Activated T-cell treated with anti-CD3 and anti-CD28 coated beads, Interleukin-2, amount 50 U/mL, for 24 hours (primary cell): ENCODE data around the gene AAK1.
"Not testable (repeated sequence)": the region's sequence is repeated elsewhere in the genome, so short reads cannot be mapped to it uniquely, and the experiment has no call there.

Experiments
- DNase-seq: peaks from one replicate; pipeline ENCODE4 v3.0.0-alpha.2; 2020
- H3K27ac Mint-ChIP-seq: 2 replicates; pipeline ENCODE4 v1.8.0; 2020; ENCODE audit warnings: mild to moderate bottlenecking, mixed read lengths
- H3K27me3 Mint-ChIP-seq: 2 replicates; pipeline ENCODE4 v1.8.0; 2020; ENCODE audit warnings: mixed read lengths
- H3K36me3 Mint-ChIP-seq: 2 replicates; pipeline ENCODE4 v1.8.0; 2020; ENCODE audit warnings: low read depth, mixed read lengths
- H3K4me1 Mint-ChIP-seq: 2 replicates; pipeline ENCODE4 v1.8.0; 2020; ENCODE audit warnings: low read depth, mixed read lengths
- H3K4me3 Mint-ChIP-seq: 2 replicates; pipeline ENCODE4 v1.8.0; 2020; ENCODE audit warnings: mild to moderate bottlenecking, moderate library complexity, mixed read lengths
- H3K9me3 Mint-ChIP-seq: 2 replicates; pipeline ENCODE4 v1.8.0; 2020; ENCODE audit warnings: mixed read lengths

AAK1 gene

GRCh38 chr2:69669666-69670065, 26.1 kb upstream of the AAK1 start:
- Mint-ChIP-seq H3K4me1 (peaks cover 27% of the 10 kb centered on the region), H3K9me3 (peaks cover under 1% of the 10 kb centered on the region), H3K36me3 (no peaks in the 10 kb centered on the region), H3K4me3 (no peak overlapping the region), H3K27me3 (no peaks in the 10 kb centered on the region), H3K27ac (no peak overlapping the region)
- no peak for DNase-seq

GRCh38 chr2:69668598-69668997, 25.1 kb upstream of the AAK1 start:
- H3K27ac Mint-ChIP-seq = no peak overlapping the region

GRCh38 chr2:69667805-69668382, 24.4 kb upstream of the AAK1 start:
- no peak overlapping the region for H3K27ac Mint-ChIP-seq

More at GRCh38 chr2:69668598-69668997, 25.1 kb upstream of the AAK1 start:
- no peak for DNase-seq
- H3K9me3 Mint-ChIP-seq = peaks cover 11% of the 10 kb centered on the region
- H3K27me3 Mint-ChIP-seq = no peaks in the 10 kb centered on the region
- H3K36me3 Mint-ChIP-seq = no peaks in the 10 kb centered on the region
- H3K4me1 Mint-ChIP-seq = peaks cover 17% of the 10 kb centered on the region
- H3K4me3 Mint-ChIP-seq = no peak overlapping the region

GRCh38 chr2:69665152-69665551, 21.6 kb upstream of the AAK1 start:
- Mint-ChIP-seq H3K36me3 (no peaks in the 10 kb centered on the region), H3K4me3 (no peak overlapping the region), H3K27ac (no peak overlapping the region), H3K9me3 (peaks cover 15% of the 10 kb centered on the region), H3K27me3 (no peaks in the 10 kb centered on the region), H3K4me1 (peaks cover 20% of the 10 kb centered on the region)
- DNase-seq = no peak

More at GRCh38 chr2:69667805-69668382, 24.4 kb upstream of the AAK1 start:
- peaks cover 17% of the 10 kb centered on the region for H3K4me1 Mint-ChIP-seq
- no peak overlapping the region for H3K4me3 Mint-ChIP-seq
- H3K9me3 Mint-ChIP-seq = peaks cover 15% of the 10 kb centered on the region
- no peaks in the 10 kb centered on the region for H3K27me3 Mint-ChIP-seq
- no peaks in the 10 kb centered on the region for H3K36me3 Mint-ChIP-seq
- no peak for DNase-seq

GRCh38 chr2:69663860-69664259, 20.3 kb upstream of the AAK1 start:
- H3K9me3 Mint-ChIP-seq = peaks cover 15% of the 10 kb centered on the region

GRCh38 chr2:69662547-69662946, 19.0 kb upstream of the AAK1 start:
- Mint-ChIP-seq H3K4me1 (peaks cover 18% of the 10 kb centered on the region), H3K9me3 (peaks cover 15% of the 10 kb centered on the region)
- H3K4me3 Mint-ChIP-seq, H3K27me3 Mint-ChIP-seq, DNase-seq, H3K36me3 Mint-ChIP-seq, H3K27ac Mint-ChIP-seq: not testable (repeated sequence)

More at GRCh38 chr2:69663860-69664259, 20.3 kb upstream of the AAK1 start:
- DNase-seq = no peak
- H3K4me1 Mint-ChIP-seq = peaks cover 22% of the 10 kb centered on the region
- H3K4me3 Mint-ChIP-seq = no peak overlapping the region
- no peak overlapping the region for H3K27ac Mint-ChIP-seq
- H3K27me3 Mint-ChIP-seq = no peaks in the 10 kb centered on the region
- no peaks in the 10 kb centered on the region for H3K36me3 Mint-ChIP-seq

GRCh38 chr2:69660637-69661036, 17.1 kb upstream of the AAK1 start:
- no peaks in the 10 kb centered on the region for H3K36me3 Mint-ChIP-seq
- no peak overlapping the region for H3K27ac Mint-ChIP-seq
- peaks cover 12% of the 10 kb centered on the region for H3K4me1 Mint-ChIP-seq

GRCh38 chr2:69659941-69660483, 16.5 kb upstream of the AAK1 start:
- Mint-ChIP-seq H3K27me3 (no peaks in the 10 kb centered on the region), H3K4me3 (no peak overlapping the region), H3K9me3 (peaks cover 15% of the 10 kb centered on the region), H3K4me1 (peaks cover 17% of the 10 kb centered on the region), H3K36me3 (no peaks in the 10 kb centered on the region), H3K27ac (no peak overlapping the region)
- DNase-seq = no peak

More at GRCh38 chr2:69660637-69661036, 17.1 kb upstream of the AAK1 start:
- no peaks in the 10 kb centered on the region for H3K27me3 Mint-ChIP-seq
- no peak for DNase-seq
- peaks cover 15% of the 10 kb centered on the region for H3K9me3 Mint-ChIP-seq
- H3K4me3 Mint-ChIP-seq = no peak overlapping the region

GRCh38 chr2:69659349-69659748, 15.8 kb upstream of the AAK1 start:
- Mint-ChIP-seq H3K4me3 (no peak overlapping the region), H3K27ac (no peak overlapping the region), H3K4me1 (peaks cover 19% of the 10 kb centered on the region), H3K36me3 (no peaks in the 10 kb centered on the region), H3K27me3 (no peaks in the 10 kb centered on the region), H3K9me3 (peaks cover 12% of the 10 kb centered on the region)
- DNase-seq = no peak

GRCh38 chr2:69652206-69652605, 8.7 kb upstream of the AAK1 start:
- no peak for DNase-seq
- Mint-ChIP-seq H3K36me3 (no peaks in the 10 kb centered on the region), H3K4me1 (peaks cover 56% of the 10 kb centered on the region), H3K27ac (peak overlapping the region; percentile 57), H3K4me3 (no peak overlapping the region), H3K9me3 (no peaks in the 10 kb centered on the region), H3K27me3 (no peaks in the 10 kb centered on the region)

- Mint-ChIP-seq H3K27ac (peak overlapping the region; percentile 99), H3K4me1 (peaks cover 61% of the 10 kb centered on the region), H3K36me3 (peaks cover 18% of the 10 kb centered on the region)
- not testable (repeated sequence) for H3K4me3 Mint-ChIP-seq, DNase-seq, H3K9me3 Mint-ChIP-seq, H3K27me3 Mint-ChIP-seq
Measured at GRCh38 chr2:69647196-69647595, 3.7 kb upstream of the AAK1 start.

GRCh38 chr2:69646714-69647113, 3.2 kb upstream of the AAK1 start:
- peaks cover 4% of the 10 kb centered on the region for H3K9me3 Mint-ChIP-seq
- H3K27me3 Mint-ChIP-seq = no peaks in the 10 kb centered on the region
- peaks cover 56% of the 10 kb centered on the region for H3K4me1 Mint-ChIP-seq
- peaks cover 23% of the 10 kb centered on the region for H3K36me3 Mint-ChIP-seq
- DNase-seq = no peak
- peak overlapping the region; percentile 85 for H3K4me3 Mint-ChIP-seq
- H3K27ac Mint-ChIP-seq = peak overlapping the region; percentile 99

- H3K9me3 Mint-ChIP-seq = peaks cover 4% of the 10 kb centered on the region
- H3K4me1 Mint-ChIP-seq = peaks cover 54% of the 10 kb centered on the region
- peaks cover 30% of the 10 kb centered on the region for H3K36me3 Mint-ChIP-seq
- H3K27me3 Mint-ChIP-seq = no peaks in the 10 kb centered on the region
- peak overlapping the region; percentile 85 for H3K4me3 Mint-ChIP-seq
- DNase-seq = no peak
- H3K27ac Mint-ChIP-seq = peak overlapping the region; percentile 99
Measured at GRCh38 chr2:69645921-69646320, 2.4 kb upstream of the AAK1 start.

GRCh38 chr2:69645031-69645431, 1.5 kb upstream of the AAK1 start:
- DNase-seq = no peak
- Mint-ChIP-seq H3K27me3 (no peaks in the 10 kb centered on the region), H3K36me3 (peaks cover 37% of the 10 kb centered on the region), H3K4me3 (peak overlapping the region; percentile 85), H3K9me3 (peaks cover 4% of the 10 kb centered on the region), H3K4me1 (peaks cover 54% of the 10 kb centered on the region), H3K27ac (peak overlapping the region; percentile 99)

- peak overlapping the region; percentile 85 for H3K4me3 Mint-ChIP-seq
- H3K27me3 Mint-ChIP-seq = no peaks in the 10 kb centered on the region
- peaks cover 40% of the 10 kb centered on the region for H3K36me3 Mint-ChIP-seq
- peaks cover 4% of the 10 kb centered on the region for H3K9me3 Mint-ChIP-seq
- peaks cover 57% of the 10 kb centered on the region for H3K4me1 Mint-ChIP-seq
- no peak for DNase-seq
- H3K27ac Mint-ChIP-seq = peak overlapping the region; percentile 99
Measured at GRCh38 chr2:69644506-69644979, 1.0 kb upstream of the AAK1 start.
